Measurements from ENCODE around the gene KIF23.
"Not testable (repeated sequence)": the region's sequence is repeated elsewhere in the genome, so short reads cannot be mapped to it uniquely, and the experiment has no call there.

The KIF23 gene

DNA sequence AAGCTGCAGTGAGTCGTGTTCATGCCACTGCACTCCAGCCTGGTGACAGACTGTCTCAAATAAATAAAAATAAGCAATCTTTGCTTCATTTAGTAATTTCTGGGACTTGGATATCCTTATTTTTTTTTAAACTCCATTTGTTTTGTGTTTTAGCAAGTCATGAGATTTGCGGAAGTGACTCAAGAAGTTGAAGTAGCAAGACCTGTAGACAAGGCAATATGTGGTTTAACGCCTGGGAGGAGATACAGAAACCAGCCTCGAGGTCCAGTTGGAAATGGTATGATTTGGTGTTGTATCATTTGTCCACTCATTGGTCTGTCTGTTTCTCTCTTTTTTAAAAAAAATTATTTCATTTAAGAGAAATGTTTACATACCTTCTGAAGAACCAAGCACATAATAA lies 21.8 kb downstream of the KIF23 start:
- no peak for DNase-seq (ENCODE audit: low read depth)

DNA sequence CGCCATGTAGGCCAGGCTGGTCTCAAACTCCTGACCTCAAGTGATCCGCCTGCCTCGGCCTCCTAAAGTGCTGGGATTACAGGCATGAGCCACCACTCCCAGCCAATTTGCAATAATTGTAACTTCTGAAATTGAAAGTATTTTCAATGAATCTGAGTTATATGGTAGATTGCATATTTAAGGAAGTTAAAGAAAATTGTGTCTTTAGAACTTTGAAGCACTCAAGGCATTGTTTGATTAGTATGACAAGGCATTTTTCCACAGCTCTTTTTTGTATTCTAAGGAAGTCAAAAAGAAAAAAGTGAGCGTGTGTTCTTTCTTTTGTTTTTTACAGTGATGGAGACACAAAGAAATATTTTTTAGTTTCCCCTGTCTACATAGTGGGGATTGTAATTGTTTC lies 22.8 kb downstream of the KIF23 start:
- no peak for DNase-seq (ENCODE audit: low read depth)

DNA sequence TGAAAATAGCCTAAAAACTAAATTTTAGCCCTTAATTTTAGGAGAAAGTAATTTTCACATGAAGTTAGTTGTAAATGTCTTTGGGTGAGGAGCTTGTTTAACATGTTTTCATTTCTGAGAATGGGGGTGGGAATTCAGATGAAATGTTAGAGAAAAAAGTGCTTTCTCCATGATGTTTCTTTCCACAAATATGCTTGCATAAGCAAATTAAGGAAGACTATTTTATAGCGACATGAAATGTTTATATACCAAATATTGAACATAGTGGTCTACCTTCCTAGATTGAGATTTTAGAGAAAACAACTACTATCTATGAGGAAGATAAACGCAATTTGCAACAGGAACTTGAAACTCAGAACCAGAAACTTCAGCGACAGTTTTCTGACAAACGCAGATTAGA lies 25.5 kb downstream of the KIF23 start:
- no peak for DNase-seq (ENCODE audit: low read depth)

DNA sequence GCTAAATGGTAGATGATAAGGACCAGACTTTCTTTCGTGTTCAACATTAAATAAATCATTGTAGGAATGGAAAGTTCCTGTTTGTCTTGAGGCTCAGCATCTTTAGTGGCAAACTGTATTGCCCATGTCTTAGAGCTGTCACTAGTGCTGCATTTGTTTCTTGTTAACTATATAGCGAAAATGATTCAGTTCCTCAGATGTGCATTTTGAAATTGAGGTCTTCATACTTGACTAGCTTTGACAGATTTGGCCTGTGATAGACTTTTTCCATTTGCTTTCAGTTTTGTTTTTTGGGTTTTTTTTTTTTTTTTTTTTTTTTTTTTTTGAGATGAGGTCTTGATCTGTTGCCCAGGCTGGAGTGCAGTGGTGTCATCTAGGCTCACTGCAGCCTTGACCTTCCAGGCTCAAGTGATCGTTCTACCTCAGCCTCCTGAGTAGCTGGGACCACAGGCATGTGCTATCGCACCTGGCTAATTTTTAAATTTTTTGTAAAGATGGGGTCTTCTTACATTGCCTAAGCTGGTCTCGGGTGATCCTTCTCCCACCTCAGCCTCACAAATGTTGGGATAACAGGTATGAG lies 29.0 kb downstream of the KIF23 start:
- peak; percentile 33 for DNase-seq (ENCODE audit: low read depth)

DNA sequence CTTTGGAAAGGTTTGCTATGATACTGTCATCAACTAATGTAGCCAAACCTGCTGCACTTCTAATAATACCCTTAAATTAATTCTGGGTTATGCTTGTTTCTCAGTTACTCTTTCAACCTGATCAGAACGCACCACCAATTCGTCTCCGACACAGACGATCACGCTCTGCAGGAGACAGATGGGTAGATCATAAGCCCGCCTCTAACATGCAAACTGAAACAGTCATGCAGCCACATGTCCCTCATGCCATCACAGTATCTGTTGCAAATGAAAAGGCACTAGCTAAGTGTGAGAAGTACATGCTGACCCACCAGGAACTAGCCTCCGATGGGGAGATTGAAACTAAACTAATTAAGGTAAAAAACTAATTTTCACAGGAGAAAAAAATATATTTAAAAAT lies 30.5 kb downstream of the KIF23 start:
- DNase-seq (ENCODE audit: low read depth), result no peak

DNA sequence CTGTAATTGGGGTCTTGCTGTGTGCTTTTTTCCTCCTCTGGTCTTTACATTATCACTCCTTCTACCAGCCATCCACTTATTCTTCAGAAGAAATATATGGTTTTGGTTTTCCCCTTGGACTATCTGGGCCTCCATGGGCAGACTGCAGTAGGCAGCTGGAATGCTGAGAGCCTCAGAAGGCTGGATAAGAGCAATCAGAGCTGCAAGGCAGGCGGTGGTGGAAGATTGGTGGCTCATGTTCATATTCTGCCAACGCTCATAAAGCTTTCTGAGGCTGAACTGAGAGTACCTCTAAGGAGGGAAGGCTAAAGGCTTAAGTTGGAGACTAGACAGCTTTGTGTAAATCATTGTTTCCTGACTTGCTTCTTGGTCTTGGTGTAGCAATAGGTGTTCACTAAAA lies 32.8 kb downstream of the KIF23 start:
- no peak for DNase-seq (ENCODE audit: low read depth)

DNA sequence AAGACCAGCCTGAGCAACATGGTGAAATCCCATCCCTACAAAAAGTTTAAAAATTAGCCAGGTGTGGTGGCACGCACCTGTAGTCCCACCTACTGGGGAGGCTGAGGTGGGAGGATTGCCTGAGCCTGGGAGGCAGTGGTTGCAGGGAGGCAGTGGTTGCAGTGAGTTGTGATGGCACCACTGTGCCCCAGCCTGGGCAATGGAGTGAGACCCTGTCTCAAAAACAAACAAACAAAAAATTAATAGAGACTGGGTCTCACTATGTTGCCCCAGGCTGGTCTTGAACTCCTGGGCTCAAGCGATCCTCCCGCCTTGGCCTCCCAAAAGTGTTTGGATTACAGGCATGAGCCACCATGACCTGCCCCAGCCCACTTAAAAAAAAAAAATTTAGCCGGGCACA lies 36.1 kb downstream of the KIF23 start:
- not testable (repeated sequence) for DNase-seq (ENCODE audit: low read depth)

DNA sequence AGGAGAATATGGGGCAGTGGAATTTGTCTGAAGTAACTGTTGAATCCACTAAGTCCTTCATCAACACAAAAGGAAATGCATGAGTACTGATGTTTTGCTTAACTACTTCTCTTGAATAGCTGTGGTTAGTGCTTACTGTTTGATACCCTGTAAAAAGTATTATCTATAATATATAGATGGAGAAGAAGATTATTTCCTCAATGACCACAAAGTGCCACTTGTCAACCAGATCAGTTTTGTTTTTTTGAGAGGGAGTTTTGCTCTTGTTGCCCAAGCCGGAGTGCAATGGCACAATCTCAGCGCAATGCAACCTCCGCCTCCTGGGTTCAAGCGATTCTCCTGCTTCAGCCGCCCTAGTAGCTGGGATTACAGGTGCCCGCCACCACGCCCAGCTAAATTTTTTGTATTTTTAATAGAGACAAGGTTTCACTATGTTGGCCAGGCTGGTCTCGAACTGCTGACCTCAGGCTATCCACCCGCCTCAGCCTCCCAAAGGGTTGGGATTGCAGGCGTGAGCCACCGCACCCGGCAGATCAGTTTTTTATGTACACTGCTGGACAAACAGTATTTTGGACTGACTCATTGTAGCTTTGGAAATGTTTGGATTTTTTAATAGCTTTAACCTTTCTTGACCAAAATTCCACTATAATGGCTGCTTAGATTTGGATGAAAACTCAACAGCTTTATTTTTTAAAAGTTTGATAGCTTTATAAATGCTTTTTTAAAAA lies 37.0 kb downstream of the KIF23 start:
- no peak for DNase-seq (ENCODE audit: low read depth)

DNA sequence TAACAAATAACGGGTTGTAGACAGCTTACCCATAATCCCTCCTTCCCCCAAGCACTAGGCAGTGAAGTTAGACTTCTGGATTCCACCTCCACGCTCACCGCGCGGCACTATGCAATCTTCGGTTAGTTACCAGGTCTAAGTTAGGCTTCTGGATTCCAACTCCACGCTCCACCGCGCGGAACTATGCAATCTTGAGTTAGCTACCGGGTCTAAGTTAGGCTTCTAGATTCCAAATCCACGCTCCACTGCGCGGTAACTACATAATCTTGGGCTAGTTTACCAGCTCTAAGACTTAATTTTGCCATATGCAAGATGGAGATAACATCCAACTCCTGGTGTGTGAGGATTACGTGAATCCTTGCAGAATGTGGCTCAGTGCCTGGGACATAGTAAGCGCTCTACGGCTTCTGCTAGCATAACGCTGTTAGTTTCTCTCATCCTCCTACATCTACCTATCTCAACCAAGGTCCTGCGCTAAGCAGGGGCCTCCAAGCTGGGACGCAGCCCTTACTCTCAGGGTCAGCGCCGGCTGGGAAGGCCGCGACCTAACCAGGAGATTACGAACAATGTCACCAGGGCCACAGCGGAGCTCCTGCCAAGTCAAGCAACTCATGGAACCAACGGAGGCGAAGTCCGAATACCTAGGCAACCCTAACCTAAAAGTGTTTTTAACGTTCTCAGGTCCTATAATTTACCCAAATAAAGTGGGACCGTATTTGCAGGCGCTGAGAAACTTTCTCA lies 38.0 kb downstream of the KIF23 start:
- DNase-seq (ENCODE audit: low read depth), result peak; percentile 42

DNA sequence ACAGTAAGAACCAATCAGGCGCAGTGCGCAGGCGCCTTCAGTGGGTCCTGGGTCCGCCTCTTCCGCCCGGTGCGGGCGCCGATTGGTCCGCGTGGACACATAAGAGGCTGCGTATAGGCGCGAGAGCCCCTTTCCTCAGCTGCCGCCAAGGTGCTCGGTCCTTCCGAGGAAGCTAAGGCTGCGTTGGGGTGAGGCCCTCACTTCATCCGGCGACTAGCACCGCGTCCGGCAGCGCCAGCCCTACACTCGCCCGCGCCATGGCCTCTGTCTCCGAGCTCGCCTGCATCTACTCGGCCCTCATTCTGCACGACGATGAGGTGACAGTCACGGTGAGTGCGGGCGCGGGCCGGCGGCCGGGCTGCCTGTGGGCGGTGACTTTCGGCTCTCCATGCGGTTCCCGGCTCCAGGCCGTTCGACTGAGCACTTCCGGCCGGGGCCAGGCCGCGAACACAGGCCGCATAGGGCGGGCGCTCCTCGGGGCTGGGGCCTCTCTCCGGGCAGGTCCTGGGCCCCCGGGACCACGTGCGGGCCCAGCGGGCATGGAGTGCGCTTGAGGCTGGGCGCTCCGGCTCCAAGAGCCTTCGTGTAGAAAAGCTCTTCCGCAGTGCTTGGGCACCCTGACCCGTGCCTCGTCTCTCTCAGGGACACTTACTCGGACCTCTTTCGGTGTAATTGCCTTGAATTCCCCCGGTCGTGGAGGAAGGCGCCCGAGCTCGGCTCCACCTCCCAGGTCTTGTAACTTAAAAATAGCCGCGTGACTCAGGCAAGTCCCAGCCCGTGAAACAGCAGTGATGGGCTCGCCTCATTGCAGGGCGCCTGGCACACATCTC lies 38.8 kb downstream of the KIF23 start, which contains the start of gene RPLP1:
TSS of gene RPLP1 (plus strand) at position 127 of the 830 bp plus-strand sequence. CDS start at position 258, 131 bp downstream.
- peak; percentile 94 for DNase-seq (ENCODE audit: low read depth)

DNA sequence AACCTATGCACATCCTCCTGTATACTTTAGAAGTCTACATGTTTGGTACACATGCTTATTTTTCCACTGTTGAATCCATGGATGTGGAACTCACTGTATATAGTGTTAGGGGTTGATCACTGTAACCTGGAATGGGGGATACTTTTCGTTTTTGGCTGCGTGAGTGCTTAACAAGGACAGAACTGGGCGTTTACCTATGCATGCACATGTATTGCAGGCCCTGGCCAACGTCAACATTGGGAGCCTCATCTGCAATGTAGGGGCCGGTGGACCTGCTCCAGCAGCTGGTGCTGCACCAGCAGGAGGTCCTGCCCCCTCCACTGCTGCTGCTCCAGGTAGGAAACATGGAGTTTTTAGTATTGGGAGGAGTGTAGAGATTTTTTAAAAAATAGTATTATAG lies 40.8 kb downstream of the KIF23 start:
- no peak for DNase-seq (ENCODE audit: low read depth)

DNA sequence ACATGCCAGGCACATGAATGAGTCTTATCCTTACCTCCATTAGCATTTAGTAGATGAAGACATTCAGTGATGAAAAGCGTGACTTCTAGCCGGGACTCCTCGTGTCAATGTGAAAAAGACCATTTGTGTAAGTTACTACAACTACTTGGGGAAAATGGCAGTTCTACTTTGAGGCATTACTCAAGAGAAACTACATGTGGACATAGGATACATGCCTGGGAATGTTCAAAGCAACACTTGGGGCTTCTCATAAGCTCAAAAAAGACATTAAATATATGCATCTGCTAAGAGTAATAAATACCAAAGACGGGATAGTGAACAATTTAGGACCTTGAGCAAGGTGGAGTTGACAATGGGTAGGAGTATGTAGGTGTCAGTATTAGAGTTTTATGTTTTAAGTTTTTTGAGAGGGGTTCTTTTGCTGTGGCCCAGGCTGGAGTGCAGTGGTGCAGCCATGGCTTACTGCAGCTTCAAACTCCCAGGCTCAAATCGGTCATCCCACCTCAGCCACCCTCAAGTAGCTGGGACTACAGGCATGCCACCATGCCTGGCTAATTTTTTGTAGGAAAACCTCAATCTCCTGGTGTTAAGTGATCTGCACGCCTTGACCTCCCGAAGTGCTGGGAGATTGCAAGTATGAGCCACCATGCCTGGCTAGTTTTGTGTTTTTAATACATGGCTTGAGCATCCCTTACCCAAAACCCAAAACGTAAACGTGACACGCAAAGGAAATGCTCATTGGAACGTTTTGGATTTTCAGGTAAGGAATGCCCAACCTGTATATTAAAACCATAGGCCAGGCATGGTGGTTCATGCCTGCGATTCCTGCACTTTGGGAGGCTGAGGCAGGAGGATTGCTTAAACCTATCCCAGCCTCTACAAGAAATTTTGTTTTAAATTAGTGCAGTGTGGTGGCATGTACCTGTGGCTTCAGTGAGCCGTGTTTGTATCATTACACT lies 42.3 kb downstream of the KIF23 start:
- DNase-seq (ENCODE audit: low read depth), result no peak

DNA sequence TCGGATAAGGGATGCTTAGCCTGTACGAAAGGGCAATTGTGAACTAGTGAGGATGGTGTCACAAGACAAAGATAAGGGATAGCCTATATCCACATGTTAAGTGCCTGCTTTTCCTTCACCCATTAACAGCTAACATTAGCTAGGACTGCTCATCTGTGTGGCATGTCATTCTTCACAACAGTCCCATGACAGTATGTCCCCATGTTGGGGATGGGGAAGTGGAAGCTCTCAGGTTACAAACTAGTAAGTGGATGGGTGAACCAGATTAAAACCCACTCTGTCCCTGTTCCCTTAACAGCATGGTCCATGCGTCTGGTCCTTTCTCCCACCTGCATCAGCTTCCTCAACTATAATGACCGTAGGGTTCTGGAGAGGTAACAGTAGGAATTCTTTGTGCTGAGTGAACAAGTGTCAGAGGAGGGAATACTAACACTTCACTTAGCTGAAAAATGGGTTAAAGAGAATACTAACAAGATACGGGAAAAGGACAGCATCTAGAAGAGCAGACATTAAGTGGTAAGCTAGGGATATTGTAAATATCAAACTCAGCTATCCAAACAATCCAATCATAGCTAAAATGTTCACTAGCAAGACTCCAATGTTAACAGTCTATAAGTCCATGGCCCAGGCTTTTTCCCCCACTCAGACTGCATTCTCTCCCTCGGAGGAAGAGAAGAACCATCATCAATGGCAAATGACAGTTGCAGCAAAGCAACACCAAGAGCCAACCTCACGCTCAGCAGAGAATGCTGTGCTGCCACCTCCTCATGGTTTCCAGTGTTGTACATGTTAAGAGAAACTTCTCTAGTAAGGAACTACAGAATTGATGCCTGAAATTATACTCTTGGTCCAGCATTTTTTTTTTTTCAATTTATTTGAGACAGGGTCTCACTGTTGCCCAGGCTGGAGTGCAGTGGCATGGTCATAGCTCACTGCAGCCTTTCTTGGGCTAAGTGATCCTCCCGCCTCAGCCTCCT lies 43.4 kb downstream of the KIF23 start:
- DNase-seq (ENCODE audit: low read depth), result no peak

DNA sequence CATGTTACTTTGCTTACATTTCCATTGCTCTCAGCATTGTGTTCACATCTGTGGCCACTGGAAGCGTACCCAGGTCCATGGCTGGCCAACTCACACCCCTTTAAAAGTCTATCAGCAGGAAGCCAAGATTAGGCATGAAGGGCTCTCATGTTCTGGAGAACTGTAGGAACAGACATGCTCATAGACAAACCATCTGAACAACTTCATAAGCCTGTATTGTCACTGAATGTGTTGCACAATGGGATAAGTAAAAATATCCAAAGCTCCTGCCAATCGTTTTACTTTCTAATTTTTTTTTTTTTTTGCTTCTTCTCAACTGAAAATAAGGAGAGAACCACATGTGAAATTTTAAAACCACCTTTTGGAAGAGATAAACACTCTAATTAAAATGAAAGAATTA lies 44.9 kb downstream of the KIF23 start:
- DNase-seq (ENCODE audit: low read depth), result peak; percentile 18

DNA sequence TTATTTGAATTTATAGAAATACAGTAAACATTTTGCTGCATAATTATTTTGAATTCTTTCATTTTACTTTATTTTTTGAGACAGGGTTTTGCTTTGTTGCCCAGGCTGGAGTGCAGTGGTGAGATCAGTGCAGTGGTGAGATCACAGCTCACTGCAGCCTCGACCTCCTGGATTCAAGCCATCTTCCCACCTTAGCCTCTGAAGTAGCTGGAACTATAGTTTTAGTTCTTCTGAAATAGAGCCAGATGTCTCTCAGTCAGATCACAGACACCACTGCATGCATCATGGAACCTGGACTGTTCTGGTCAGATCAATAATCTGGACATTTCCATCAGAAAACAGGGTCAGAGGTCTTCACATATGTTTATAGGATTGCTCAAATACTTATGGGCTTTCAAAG lies 46.3 kb downstream of the KIF23 start:
- no peak for DNase-seq (ENCODE audit: low read depth)

DNA sequence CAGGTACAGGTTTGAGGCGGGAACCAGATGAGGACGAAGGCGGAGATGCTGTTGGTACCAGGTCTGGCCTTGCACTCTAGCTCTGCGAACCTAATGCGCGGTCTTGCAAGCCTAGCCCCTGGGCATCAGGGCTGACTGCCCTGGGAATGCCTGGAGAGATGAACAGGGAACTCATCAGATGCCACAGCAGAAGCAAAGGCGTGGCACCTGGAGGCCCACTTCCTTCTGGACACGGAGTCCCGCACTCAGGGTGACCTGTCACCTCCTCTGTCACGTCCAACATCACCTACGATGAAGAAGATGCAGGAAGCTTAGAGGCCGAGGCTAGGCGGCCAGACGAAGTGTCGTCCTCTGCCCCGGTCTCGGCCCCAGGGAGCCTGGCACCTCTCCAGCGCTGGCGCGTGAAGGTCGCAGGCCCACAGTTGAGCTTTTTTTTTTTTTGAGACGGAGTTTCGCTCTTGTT lies 47.9 kb downstream of the KIF23 start:
- no peak for DNase-seq (ENCODE audit: low read depth)

DNA sequence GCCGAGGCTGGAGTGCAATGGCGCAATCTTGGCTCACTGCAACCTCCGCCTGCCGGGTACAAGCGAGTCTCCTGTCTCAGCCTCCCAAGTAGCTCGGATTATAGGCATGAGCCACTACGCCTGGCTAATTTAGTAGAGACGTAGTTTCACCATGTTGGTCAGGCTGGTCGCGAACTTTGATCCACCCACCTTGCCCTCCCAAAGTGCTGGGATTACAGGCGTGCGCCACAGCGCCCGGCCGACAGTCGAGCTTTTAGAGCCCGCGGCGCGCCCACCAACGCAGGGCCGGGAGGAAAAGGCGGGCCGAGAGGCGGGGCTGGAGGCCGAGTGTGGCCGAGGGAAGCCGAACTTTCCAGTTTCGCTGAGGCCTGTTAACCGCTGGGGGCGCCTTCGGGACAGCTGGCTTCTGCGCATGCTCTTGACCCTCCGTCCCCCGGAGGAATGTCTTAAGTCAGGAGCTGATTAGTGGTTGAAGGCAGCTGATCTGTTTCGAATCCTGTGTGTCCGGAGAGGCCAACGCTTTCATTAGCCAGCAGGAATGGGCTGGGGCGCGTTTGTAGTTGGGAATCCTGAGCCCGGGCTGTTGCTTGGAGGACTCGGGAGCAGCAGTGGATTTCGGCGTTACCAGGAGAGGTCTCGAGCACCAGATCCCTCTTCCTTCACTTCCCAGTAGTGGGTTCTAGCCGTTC lies 48.5 kb downstream of the KIF23 start:
- peak; percentile 97 for DNase-seq (ENCODE audit: low read depth)

DNA sequence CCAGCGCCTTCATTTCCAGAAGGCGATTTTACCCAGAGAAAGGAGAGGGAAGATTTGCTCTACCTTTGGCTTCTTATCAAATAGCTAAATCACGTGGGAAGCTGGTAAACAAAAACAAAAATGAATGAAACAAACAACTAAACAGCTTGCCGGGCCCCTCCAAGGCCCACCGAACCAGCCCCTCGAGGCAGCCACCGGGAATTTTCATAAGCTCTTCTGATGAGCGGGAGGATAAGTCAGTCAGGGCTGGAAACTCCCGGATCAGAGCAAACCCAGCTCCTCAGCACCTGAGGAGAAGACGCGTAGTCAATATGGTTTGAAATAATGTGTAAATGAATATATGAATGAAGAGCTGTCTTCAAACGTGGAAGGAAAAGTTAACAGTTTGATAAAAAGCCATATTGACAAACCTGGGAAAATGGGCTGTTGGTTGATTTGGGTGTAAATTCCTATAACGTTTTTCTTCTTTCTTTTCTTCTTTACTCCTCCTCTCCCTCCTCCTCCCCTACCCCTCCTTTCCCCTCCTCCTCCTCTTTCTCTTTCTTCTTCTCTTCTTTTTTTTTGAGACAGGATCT lies 49.1 kb downstream of the KIF23 start:
- no peak for DNase-seq (ENCODE audit: low read depth)

DNA sequence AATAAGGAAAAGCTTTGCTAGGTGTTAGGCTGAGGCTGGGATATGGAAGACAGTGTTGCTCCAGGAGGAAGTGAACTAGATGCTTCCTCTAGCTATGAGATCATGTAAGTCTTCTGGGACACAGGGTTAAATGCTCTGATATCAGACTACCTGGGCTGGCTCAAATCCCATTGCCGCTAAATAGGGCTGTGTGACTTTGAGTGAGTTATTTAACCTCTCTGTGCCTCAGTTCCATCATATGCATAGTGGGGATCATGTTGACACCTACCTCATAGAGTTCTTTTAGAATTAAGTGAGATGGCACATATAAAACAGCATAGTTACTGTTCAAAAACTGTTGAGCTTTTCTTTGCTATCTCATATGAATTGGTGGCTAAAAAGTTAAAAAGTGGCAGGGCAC lies 51.1 kb downstream of the KIF23 start:
- no peak for DNase-seq (ENCODE audit: low read depth)
